HL-60/S4 treated with retinoic acid at 250 ng/mL for 4 days and 3 days (cell line): ENCODE results near the gene CEP128.

Experiments used
- in situ Hi-C: fragments of 300-500 bp; cut with MboI; formaldehyde crosslinking; loops from 2 replicates; pipeline ENCODE4 v1.7.0; 2022; ENCODE audit warnings: low sequenced_read_pairs

Gene CEP128

DNA sequence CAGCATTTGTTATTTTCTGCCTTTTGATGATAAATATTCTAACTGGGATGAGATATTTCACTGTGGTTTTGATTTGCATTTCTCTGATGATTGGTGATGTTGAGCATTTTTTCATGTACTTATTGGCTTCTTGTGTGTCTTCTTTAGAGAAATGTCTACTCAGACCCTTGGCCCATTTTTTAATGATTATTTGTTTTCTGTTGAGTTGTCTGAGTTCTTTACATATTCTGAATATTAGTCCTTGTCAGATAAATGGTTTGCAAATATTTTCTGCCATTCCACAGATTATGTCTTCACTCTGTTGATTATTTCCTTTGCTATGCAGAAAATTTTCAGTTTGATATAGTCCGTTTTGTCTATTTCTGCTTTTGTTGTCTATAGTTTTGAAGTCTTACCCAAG is 317.0 kb downstream of the CEP128 start:
- in situ Hi-C loops = no loop called here

DNA sequence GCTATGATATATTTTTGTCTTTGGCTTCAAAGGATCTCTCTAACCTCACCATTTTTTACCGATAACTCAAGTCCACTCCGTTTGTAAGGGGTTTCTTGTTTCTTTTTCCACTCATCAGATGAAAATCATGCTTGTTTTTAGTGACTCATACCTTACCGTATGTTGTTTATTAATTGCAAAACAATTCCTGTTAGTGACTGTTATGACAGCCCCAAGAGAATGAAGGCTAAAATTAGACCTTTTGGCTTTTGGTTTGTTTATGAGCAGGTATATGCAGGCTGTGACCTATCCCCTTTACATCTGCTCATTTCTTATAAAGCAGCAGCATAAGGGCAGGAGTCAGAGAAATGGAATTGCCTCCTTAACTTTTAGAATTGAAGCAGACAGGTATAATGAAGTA is 319.8 kb downstream of the CEP128 start:
- in situ Hi-C loops = no loop called here

DNA sequence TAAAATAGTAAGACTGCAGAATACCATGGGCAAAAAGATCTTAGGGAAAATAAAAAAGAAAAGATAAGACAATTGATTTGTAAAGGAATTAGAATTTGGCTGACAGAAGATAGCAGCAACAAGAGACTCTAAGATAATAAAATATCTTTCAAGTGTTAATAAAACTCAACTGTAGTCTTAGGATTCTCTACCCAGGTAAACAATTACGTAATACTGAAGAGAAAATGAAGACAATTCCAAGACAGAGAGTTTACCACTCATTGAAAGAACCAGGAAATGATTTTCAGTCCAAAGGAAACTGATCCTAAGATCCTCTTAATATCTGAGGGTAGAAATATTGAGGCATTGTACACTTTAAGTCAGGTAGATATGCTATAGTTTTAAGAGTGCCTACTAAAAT is 321.1 kb downstream of the CEP128 start:
- in situ Hi-C loops = no loop called here

GRCh38 chr14:80618751-80619329 is 322.7 kb downstream of the CEP128 start:
- in situ Hi-C loops = no loop called here

GRCh38 chr14:80615831-80616230 is 325.7 kb downstream of the CEP128 start:
- in situ Hi-C loops = no loop called here

DNA sequence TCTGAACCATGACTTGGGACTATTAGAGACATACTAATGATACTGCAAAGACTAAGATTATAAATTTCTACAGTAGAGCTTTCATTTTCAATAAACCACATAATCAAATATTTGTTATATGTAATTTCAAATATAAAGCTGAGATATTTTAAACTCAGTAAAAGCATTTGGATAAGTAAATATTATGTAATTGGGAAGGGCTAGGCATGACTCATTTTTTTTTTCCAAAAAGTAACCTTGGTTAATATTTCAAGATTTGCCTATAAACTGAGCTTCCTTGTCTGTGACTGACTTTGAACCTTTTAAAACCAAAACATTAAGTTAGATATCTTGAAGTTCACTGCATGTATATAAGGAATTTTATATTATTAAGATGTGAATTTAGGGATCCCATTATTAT is 332.5 kb downstream of the CEP128 start:
- in situ Hi-C loops = no loop called here

- in situ Hi-C loops = no loop called here
Observed at GRCh38 chr14:80608563-80608962, 333.0 kb downstream of the CEP128 start.

- in situ Hi-C loops = no loop called here
Observed at GRCh38 chr14:80607430-80608190, 333.9 kb downstream of the CEP128 start.

DNA sequence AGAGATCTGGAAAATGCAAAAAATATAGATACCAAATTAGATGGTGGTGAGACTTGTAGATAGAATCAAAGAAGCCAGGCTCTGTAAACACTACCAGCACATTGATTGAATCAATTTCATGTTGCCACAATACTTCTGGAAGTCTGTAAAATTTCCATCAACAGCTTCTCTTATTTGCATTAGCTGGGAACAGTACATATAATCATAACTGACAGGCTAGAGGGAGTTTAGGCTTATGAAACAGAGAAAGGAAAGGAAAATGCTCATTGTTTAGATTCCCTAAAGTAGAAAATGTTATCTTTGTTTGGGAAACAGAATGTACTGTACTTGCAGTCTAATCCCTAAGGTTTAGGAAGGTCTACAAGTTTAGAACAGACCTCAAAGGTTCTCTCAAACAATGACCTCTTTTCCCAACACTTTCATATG is 335.2 kb downstream of the CEP128 start:
- in situ Hi-C loops = no loop called here

DNA sequence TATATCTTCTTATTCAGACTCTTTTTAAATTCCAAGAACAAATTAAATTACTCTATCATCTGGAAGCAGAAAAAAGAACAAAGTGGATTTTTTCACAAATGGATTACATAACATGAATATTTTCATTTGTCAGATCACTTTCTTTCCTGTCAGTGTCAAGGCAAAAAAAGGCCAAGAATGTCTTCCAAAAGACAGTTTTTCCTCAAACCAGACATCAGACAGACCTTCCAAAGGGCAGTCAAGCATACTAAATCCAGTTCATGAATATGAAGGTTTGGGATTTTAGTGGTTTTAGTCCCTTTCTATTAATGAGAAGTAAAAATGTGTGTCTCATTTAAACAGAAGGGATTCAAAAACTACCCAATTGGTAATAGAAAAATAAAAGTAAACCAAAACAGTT is 336.0 kb downstream of the CEP128 start:
- in situ Hi-C loops = no loop called here

- in situ Hi-C loops = no loop called here
Observed at GRCh38 chr14:80602946-80603345, 338.6 kb downstream of the CEP128 start.

- in situ Hi-C loops = no loop called here
Observed at GRCh38 chr14:80587096-80587724, 354.3 kb downstream of the CEP128 start.

- in situ Hi-C loops = no loop called here
Observed at GRCh38 chr14:80586131-80586530, 355.4 kb downstream of the CEP128 start.

GRCh38 chr14:80585506-80585835 is 356.1 kb downstream of the CEP128 start:
- in situ Hi-C loops = no loop called here

DNA sequence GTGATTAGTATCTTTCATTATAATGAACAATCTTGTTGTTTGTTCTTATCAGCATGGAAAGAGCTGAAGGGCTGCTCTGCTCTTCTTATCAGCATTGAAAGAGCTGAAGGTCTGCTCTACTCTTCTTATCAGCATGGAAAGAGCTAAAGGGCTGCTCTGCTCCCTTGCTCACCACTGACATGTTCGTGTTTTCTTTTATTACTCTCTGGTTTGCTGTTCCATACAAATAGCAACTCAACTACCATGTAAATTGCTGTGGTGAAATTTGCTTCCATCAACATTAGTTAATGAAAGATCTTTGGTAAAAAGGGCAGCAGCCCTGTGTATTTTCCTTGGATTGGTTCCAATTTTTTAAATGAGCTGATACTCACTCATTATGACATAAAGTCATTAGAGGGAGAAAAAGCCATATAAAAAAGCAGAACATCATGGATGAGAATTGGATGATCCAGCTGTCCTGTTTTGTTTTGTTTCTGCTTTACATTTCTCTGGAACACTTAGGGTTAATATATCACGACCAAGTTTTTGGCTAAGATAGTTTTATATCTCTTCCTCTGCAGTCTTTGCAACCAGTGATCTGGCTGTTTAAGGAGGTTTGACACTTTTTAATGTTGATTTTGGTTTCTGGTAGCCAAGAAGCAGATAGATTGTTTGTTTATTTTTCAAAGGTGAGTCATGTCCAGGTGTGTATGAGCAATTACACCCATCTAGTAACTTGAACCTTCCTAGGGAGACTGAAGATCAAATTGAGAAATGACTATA is 356.6 kb downstream of the CEP128 start:
- in situ Hi-C loops = no loop called here

DNA sequence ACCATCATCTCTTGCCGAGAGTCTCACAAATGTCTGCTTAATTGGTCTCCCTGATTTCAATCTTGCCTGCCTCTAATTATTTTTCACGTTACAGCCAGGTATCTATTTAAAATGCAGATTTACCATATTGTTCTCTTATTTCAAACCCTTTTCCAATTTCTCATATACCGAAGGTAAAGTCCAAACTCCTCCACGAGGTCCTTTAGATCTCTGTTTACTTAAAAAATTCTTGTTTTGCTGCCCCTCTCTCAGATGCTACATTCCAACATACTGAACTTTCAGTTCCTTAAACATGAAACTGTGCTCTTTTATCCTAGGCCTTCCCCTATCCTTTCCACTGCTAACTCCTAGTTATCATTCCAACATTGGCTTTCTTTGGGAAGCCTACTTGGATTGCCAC is 363.9 kb downstream of the CEP128 start:
- in situ Hi-C loops = no loop called here

DNA sequence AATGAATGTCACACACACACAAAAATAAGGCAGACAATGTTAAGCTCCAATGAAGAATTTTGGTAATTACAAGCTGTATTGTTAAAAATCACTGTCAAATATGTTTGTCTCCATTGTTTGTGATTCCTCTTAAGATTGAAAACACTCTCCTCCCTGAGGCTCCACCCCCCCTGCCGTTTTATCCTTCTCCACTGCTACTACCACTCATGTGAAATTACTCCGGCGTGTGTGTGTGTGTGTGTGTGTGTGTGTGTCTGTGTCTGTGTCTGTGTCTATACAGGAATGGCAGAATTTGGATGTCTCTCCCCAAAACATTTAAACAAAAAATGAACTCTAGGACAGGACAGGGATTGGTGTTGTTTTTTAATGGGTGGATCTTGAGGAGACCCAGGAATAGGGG is 365.1 kb downstream of the CEP128 start:
- in situ Hi-C loops = no loop called here

DNA sequence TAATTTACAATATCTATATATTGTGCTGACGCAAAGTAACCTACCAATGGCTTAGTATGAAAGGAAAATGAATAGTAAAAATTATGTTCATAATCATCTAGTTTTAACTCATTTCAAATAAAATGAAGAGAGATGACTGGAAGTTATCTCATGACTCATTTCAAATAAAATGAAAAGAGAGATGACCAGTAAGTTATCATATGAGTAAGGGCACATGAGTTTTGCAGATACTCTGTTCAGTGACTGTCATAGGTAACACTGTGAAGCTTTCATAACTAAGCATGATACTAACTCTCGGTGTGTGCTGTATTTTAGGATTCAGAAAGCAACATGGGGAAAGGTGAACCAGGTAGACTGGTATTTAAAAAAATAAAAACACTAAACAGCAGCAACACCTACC is 365.8 kb downstream of the CEP128 start:
- in situ Hi-C loops = no loop called here

- in situ Hi-C loops = no loop called here
Observed at GRCh38 chr14:80572666-80573065, 368.9 kb downstream of the CEP128 start.

- in situ Hi-C loops = no loop called here
Observed at GRCh38 chr14:80570930-80571298, 370.6 kb downstream of the CEP128 start.

GRCh38 chr14:80567905-80568536 is 373.5 kb downstream of the CEP128 start:
- in situ Hi-C loops = no loop called here
